H4 (cell line): ENCODE data around the gene ARID4A. TPM values are rescaled to one million over a fixed set of nuclear protein-coding genes. Genes with fewer than 3 reads are reported as not detected.
A peak's percentile ranks its signal among the peaks of the same experiment; 100 is the strongest.
"Not testable (repeated sequence)": the region's sequence is repeated elsewhere in the genome, so short reads cannot be mapped to it uniquely, and the experiment has no call there.

Experiments
- DNase-seq: peaks from one replicate; pipeline ENCODE4 v3.0.0-alpha.2; 2015; ENCODE audit warnings: low spot score
- total RNA-seq: library from RNA; depleted of rRNA; stranded (reverse); fragments of >200 nt; shearing (Covaris generic); gene quantifications from 2 replicates; pipeline ENCODE4 v1.2.3, GENCODE V29; 2014; rRNA removed

Gene ARID4A
- total RNA-seq, 1 experiment from 2014 or later = 3.9 TPM

DNA sequence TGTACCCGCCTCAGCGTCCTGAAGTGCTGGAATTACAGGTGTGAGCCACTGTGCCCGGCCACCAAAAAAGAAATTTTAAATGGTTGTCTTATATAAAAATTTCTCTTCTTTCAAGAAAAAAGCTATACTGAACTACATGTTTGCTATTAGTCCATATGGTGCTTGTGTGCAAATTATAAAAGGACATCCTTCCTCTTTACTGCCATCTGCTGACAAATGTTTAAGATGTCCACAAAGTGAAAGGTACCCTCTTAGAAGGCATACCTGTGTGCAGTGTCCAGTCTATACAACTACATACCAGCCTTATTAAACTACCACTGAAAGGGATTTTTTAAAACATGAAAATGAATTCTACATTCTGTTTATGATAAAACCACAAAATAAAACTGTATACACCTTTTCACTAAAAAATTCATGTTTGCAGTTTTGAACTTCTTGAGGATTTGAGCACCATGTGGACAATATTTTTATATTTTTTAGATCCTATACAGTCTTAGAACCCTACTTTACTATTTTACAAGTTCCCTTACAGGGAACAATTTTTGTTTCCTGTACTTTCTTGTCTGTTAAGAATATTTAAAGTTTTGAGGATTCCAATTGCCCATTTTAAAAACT lies 64.5 kb downstream of the ARID4A start:
- peak; percentile 25 for DNase-seq

DNA sequence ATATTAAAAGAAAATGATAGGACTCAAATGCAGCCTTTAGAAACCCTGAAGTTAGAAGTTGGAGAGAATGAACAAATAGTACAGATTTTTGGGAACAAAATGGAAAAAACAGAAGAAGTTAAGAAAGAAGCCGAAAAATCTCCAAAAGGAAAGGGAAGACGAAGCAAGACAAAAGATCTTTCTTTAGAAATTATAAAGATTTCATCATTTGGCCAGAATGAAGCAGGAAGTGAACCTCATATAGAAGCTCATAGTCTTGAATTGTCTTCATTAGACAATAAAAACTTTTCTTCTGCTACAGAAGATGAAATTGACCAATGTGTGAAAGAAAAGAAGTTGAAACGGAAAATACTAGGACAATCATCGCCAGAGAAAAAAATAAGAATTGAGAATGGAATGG lies 66.0 kb downstream of the ARID4A start:
- DNase-seq = no peak

GRCh38 chr14:58367296-58367695 lies 68.9 kb downstream of the ARID4A start:
- no peak for DNase-seq

GRCh38 chr14:58368956-58369355 lies 70.6 kb downstream of the ARID4A start:
- no peak for DNase-seq

GRCh38 chr14:58376791-58377190 lies 78.4 kb downstream of the ARID4A start:
- DNase-seq = no peak

DNA sequence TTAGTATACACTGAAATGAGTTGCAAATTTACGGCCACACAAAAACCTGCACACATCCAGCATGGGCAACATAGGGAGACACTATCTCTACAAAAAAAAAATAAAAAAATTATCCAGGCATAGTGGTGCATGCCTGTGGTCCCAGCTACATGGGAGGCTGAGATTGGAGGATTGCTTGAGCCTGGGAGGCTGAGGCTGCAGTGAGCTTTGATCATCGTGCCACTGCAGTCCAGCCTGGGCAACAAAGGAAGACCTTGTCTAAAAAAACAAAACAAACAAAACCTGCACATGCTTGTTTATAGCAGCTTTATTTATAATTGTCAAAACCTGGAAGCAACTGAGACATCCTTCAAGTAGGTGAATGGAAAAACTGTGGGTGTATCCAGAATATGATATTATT lies 92.5 kb downstream of the ARID4A start:
- no peak for DNase-seq

GRCh38 chr14:58395562-58395811 lies 97.1 kb downstream of the ARID4A start:
- DNase-seq = no peak

GRCh38 chr14:58395812-58396788 lies 97.7 kb downstream of the ARID4A start, which contains the start of gene TOMM20L:
TSS of gene TOMM20L (plus strand) at chr14:58395930. CDS start at chr14:58395958, 28 bp downstream.
- DNase-seq = peak; percentile 13

GRCh38 chr14:58397156-58397555 lies 98.8 kb downstream of the ARID4A start:
- DNase-seq = no peak

GRCh38 chr14:58398495-58398894 lies 100.1 kb downstream of the ARID4A start:
- DNase-seq = no peak

- DNase-seq = no peak
These were observed 100.5 kb downstream of the ARID4A start for GRCh38 chr14:58398895-58399294.

GRCh38 chr14:58401587-58401986 lies 103.2 kb downstream of the ARID4A start:
- DNase-seq = no peak

- DNase-seq = no peak
These were observed 110.4 kb downstream of the ARID4A start for GRCh38 chr14:58408681-58409215.

- DNase-seq = no peak
These were observed 116.5 kb downstream of the ARID4A start for GRCh38 chr14:58414845-58415244.

- DNase-seq = no peak
These were observed 117.5 kb downstream of the ARID4A start for GRCh38 chr14:58415636-58416547.

- DNase-seq = not testable (repeated sequence)
These were observed 118.6 kb downstream of the ARID4A start for GRCh38 chr14:58416934-58417333.

Other genes with a start within 250 kb of the ARID4A start
- gene ARMH4, start 146.3 kb upstream of the ARID4A start, total RNA-seq = 0.90 and 1.7 TPM in 2 replicates
- 81.2 and 87.7 TPM in 2 replicates for gene ACTR10, start 98.4 kb upstream of the ARID4A start, total RNA-seq
- 184 and 292 TPM in 2 replicates for gene PSMA3, start 53.7 kb upstream of the ARID4A start, total RNA-seq
- not detected in 2 replicates for gene TOMM20L, start 97.4 kb downstream of the ARID4A start, total RNA-seq
- 56.1 and 61.0 TPM in 2 replicates for gene TIMM9, start 129.0 kb downstream of the ARID4A start, total RNA-seq
- gene KIAA0586, start 129.2 kb downstream of the ARID4A start, total RNA-seq = 19.9 and 22.6 TPM in 2 replicates